Globus pallidus (tissue), 1 donor: Measurements from ENCODE around the gene UNC13A.

Experiments
- DNase-seq: peaks from one replicate; pipeline ENCODE4 v3.0.0-alpha.2; 2015; ENCODE audit warnings: low spot score

The UNC13A gene

GRCh38 chr19:17669419-17669818 lies 18.7 kb downstream of the UNC13A start:
- no peak for DNase-seq

GRCh38 chr19:17665058-17665457 lies 23.1 kb downstream of the UNC13A start:
- DNase-seq = no peak

- DNase-seq = no peak
Observed at GRCh38 chr19:17659996-17660395, 28.2 kb downstream of the UNC13A start.

- DNase-seq = no peak
Observed at GRCh38 chr19:17658666-17659065, 29.5 kb downstream of the UNC13A start.

- DNase-seq = no peak
Observed at GRCh38 chr19:17658240-17658639, 29.9 kb downstream of the UNC13A start.

GRCh38 chr19:17656970-17657369 lies 31.2 kb downstream of the UNC13A start:
- DNase-seq = no peak

- DNase-seq = no peak
Observed at GRCh38 chr19:17655751-17656472, 32.2 kb downstream of the UNC13A start.

GRCh38 chr19:17654993-17655392 lies 33.2 kb downstream of the UNC13A start:
- DNase-seq = no peak

- no peak for DNase-seq
Observed at GRCh38 chr19:17652627-17653026, 35.5 kb downstream of the UNC13A start.

- no peak for DNase-seq
Observed at GRCh38 chr19:17648786-17649185, 39.4 kb downstream of the UNC13A start.

- no peak for DNase-seq
Observed at GRCh38 chr19:17648097-17648660, 40.0 kb downstream of the UNC13A start.

- no peak for DNase-seq
Observed at GRCh38 chr19:17647071-17648020, 40.8 kb downstream of the UNC13A start.

- DNase-seq = no peak
Observed at GRCh38 chr19:17646441-17646840, 41.7 kb downstream of the UNC13A start.

GRCh38 chr19:17645339-17645963 lies 42.7 kb downstream of the UNC13A start:
- DNase-seq = no peak

GRCh38 chr19:17642656-17643055 lies 45.5 kb downstream of the UNC13A start:
- DNase-seq = no peak

GRCh38 chr19:17641846-17642245 lies 46.3 kb downstream of the UNC13A start:
- no peak for DNase-seq

GRCh38 chr19:17641181-17641580 lies 47.0 kb downstream of the UNC13A start:
- no peak for DNase-seq

GRCh38 chr19:17633700-17634099 lies 54.5 kb downstream of the UNC13A start:
- no peak for DNase-seq

- no peak for DNase-seq
Observed at GRCh38 chr19:17632577-17632976, 55.6 kb downstream of the UNC13A start.

- no peak for DNase-seq
Observed at GRCh38 chr19:17629760-17630159, 58.4 kb downstream of the UNC13A start.

- DNase-seq = no peak
Observed at GRCh38 chr19:17627921-17628320, 60.2 kb downstream of the UNC13A start.

GRCh38 chr19:17627161-17627560 lies 61.0 kb downstream of the UNC13A start:
- DNase-seq = no peak
